Fibroblast of lung (primary cell): Measurements from ENCODE around the gene ALOX12. TPM values are rescaled to one million over a fixed set of nuclear protein-coding genes. Genes with fewer than 3 reads are reported as not detected.
A peak's percentile ranks its signal among the peaks of the same experiment; 100 is the strongest.

Source experiments
- DNase-seq, 2 donors: peaks; one replicate each; pipeline versions ENCODE4 v3.0.0 to v3.0.0-alpha.2; 2010; ENCODE audit warnings: low read depth in 2 of 2
- H2AFZ ChIP-seq: 2 replicates; pipeline ENCODE4 v1.5.1; 2012; ENCODE audit warnings: low read length, control low read depth, inconsistent platforms
- H3K27ac ChIP-seq: 2 replicates; pipeline ENCODE4 v1.5.1; 2011; ENCODE audit warnings: low read length, control low read depth; ENCODE audit not compliant: insufficient read depth
- H3K27me3 ChIP-seq: 2 replicates; pipeline ENCODE4 v1.5.1; 2011; ENCODE audit warnings: mild to moderate bottlenecking, low read length; ENCODE audit not compliant: control insufficient read depth, insufficient read depth
- H3K36me3 ChIP-seq: 2 replicates; pipeline ENCODE4 v1.5.1; 2011; ENCODE audit warnings: low read length; ENCODE audit not compliant: control insufficient read depth, insufficient read depth
- H3K4me1 ChIP-seq: 2 replicates; pipeline ENCODE4 v1.5.1; 2011; ENCODE audit warnings: low read length; ENCODE audit not compliant: control insufficient read depth, insufficient read depth; ENCODE audit errors: extremely low read depth
- H3K4me2 ChIP-seq: 2 replicates; pipeline ENCODE4 v1.5.1; 2011; ENCODE audit warnings: low read length, control low read depth; ENCODE audit not compliant: insufficient read depth; ENCODE audit errors: extremely low read depth
- H3K4me3 ChIP-seq, 4 experiments: fragments of 200-600 bp in 1 of 4; sonication (generic) in 1 of 4; replicated peaks in 1 of 4; 2 replicates each; pipeline ENCODE4 v1.5.1; 2011 to 2016; ENCODE audit warnings: low read length in 4 of 4, low read depth in 3 of 4, mild to moderate bottlenecking in 3 of 4, control low read depth in 2 of 4, inconsistent platforms in 1 of 4, mixed read lengths in 1 of 4; ENCODE audit not compliant: insufficient read depth in 1 of 4; ENCODE audit errors: control extremely low read depth in 1 of 4
- H3K79me2 ChIP-seq: 2 replicates; pipeline ENCODE4 v1.5.1; 2012; ENCODE audit warnings: mild to moderate bottlenecking, low read length, inconsistent platforms; ENCODE audit not compliant: control insufficient read depth, insufficient read depth
- H3K9ac ChIP-seq: 2 replicates; pipeline ENCODE4 v1.5.1; 2011; ENCODE audit warnings: mild to moderate bottlenecking, low read length, control low read depth; ENCODE audit not compliant: insufficient read depth
- H3K9me3 ChIP-seq: 2 replicates; pipeline ENCODE4 v1.5.1; 2012; ENCODE audit warnings: low read depth, low read length; ENCODE audit not compliant: control insufficient read depth, insufficient read depth
- H4K20me1 ChIP-seq: 2 replicates; pipeline ENCODE4 v1.5.1; 2011; ENCODE audit warnings: low read length; ENCODE audit not compliant: control insufficient read depth, insufficient read depth; ENCODE audit errors: extremely low read depth
- EZH2 ChIP-seq: IDR thresholded peaks from 2 replicates; pipeline ENCODE4 v1.5.1; 2012; ENCODE audit warnings: low read length, control low read depth, mild to moderate bottlenecking; ENCODE audit errors: missing control alignments
- polyA plus RNA-seq, 2 donors: library from polyadenylated mRNA; depleted of rRNA in 1 of 2; stranded (reverse) in 1 of 2; unstranded in 1 of 2; fragments of >200 nt; gene quantifications; 2 replicates each; pipeline ENCODE4 v1.2.1, GENCODE V29; 2011 to 2012; ENCODE audit warnings: missing spikeins in 1 of 2
- total RNA-seq: library from RNA; depleted of rRNA; stranded (reverse); fragments of >200 nt; gene quantifications from 2 replicates; pipeline ENCODE4 v1.2.1, GENCODE V29; 2014
- TF ChIP-seq, protein P1 (sequence below), 2 donors: IDR thresholded peaks in 1 of 2; conservative IDR thresholded peaks in 1 of 2; 1 replicate in 1 of 2; 2 replicates in 1 of 2; pipeline ENCODE4 v1.5.1; 2011 to 2012; ENCODE audit warnings: low read length in 2 of 2, control low read depth in 1 of 2, inconsistent platforms in 1 of 2, low read depth in 1 of 2, mild to moderate bottlenecking in 1 of 2

Gene ALOX12
- total and polyA plus RNA-seq, 2 donors (not counting 1 experiment from before 2014, with no cell fraction given): 0.06 to 0.17 TPM

DNA sequence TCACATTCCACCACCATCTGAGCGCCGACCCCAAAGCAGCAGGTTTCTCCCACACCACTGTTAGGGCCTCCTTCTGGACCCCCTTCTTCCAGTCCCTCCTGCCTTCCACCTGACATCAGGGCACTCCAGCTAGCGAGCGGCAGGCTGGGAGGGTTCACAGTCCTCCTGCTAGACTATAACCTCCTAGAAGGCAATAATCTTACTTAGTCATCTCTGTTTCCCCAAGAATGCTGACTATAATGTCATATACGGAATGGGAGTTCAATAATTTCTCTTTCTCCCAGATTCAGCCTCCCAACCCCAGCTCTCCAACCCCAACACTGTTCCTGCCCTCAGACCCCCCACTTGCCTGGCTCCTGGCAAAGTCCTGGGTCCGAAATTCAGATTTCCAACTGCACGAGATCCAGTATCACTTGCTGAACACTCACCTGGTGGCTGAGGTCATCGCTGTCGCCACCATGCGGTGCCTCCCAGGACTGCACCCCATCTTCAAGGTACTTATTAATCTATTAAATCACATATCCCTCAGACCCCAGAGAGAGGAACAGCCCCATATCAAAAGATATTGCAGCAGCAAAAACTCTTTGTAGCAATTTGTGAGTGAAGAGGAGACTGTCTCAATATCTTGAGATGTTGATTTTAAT, 5.6 kb downstream of the ALOX12 start:
- Histone ChIP-seq H3K9me3 (no peaks in the 10 kb centered on the region), H4K20me1 (peaks cover 2% of the 10 kb centered on the region), H3K9ac (no peak overlapping the region), H3K36me3 (peaks cover 9% of the 10 kb centered on the region), H3K27ac (no peak overlapping the region), H3K27me3 (no peaks in the 10 kb centered on the region), H3K4me2 (no peak overlapping the region), H3K4me3 (no peak overlapping the region), H3K79me2 (no peaks in the 10 kb centered on the region), H2AFZ (no peak overlapping the region), H3K4me1 (no peaks in the 10 kb centered on the region)
- no peak for DNase-seq
- TF ChIP-seq, protein P1, sequence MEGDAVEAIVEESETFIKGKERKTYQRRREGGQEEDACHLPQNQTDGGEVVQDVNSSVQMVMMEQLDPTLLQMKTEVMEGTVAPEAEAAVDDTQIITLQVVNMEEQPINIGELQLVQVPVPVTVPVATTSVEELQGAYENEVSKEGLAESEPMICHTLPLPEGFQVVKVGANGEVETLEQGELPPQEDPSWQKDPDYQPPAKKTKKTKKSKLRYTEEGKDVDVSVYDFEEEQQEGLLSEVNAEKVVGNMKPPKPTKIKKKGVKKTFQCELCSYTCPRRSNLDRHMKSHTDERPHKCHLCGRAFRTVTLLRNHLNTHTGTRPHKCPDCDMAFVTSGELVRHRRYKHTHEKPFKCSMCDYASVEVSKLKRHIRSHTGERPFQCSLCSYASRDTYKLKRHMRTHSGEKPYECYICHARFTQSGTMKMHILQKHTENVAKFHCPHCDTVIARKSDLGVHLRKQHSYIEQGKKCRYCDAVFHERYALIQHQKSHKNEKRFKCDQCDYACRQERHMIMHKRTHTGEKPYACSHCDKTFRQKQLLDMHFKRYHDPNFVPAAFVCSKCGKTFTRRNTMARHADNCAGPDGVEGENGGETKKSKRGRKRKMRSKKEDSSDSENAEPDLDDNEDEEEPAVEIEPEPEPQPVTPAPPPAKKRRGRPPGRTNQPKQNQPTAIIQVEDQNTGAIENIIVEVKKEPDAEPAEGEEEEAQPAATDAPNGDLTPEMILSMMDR (conservative IDR thresholded peaks at IDR 0.05 in 1 of 2, IDR thresholded peaks at IDR 0.05 in 1 of 2; ENCODE audit: low read depth in 1 of 2, low read length in 2 of 2): peak; percentile 55 to 70
- no peak for TF ChIP-seq EZH2

DNA sequence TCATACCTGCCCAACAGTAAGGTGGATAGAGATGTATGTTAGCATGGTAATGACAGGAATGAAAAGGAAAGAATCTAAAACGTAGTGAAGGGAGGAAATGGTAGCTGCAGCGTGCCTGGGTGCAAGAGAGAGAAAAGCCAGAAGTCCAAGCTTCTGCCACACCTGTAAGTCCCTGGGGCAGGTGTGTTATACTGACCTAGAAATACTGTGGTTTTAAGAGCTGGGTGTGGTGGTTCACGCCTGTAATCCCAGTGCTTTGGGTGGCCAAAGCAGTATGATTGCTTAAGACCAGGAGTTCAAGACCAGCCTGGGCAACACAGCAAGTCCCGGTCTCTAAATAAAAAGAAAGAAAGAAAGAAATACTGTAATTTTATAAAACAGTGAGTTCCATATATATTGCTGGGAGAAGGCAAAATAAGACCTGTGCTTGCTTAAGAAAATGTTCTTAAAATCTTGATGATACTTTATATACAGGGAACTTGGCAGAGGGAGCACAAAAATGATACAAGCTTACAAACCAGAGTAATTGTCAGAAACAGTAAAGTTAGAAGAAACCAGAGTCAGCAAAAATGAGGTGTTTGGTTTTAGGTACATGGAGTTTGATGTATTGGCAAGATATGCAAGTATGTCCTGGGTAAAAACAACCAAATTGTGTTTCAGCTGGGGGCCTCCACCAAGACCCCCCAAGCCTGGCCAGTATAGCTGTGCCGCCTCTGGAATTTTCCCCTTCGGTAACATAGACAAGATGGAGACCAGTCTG, 6.6 kb downstream of the ALOX12 start:
- Histone ChIP-seq H3K9ac (no peak overlapping the region), H3K4me2 (no peak overlapping the region), H3K9me3 (no peaks in the 10 kb centered on the region), H3K4me1 (no peaks in the 10 kb centered on the region), H3K27ac (no peak overlapping the region), H3K79me2 (peaks cover 2% of the 10 kb centered on the region), H3K36me3 (peaks cover 6% of the 10 kb centered on the region), H3K4me3 (no peak overlapping the region), H3K27me3 (no peaks in the 10 kb centered on the region), H4K20me1 (peaks cover 2% of the 10 kb centered on the region), H2AFZ (no peak overlapping the region)
- no peak for TF ChIP-seq EZH2
- TF ChIP-seq, protein P1 (conservative IDR thresholded peaks at IDR 0.05 in 1 of 2, IDR thresholded peaks at IDR 0.05 in 1 of 2; ENCODE audit: low read depth in 1 of 2, low read length in 2 of 2): no peak
- DNase-seq: no peak

DNA sequence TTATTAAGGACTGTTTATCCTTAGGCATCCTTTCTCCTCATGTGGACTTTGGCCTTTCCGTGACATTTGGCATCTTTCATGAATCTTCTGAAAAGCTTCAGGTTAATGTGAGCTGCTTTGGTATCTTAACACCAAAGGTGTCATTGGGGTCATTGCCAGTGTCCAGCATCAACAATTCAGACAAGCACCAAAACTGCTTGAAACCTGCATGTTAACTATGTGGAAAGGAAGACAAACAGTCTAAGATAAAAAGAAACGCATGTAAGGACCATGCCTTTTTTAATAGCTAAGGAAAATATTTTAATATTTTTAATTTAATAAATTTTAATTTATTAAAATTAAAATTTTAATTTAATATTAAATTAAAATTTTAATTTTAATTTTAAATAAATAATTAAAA, 7.9 kb downstream of the ALOX12 start:
- Histone ChIP-seq H4K20me1 (no peaks in the 10 kb centered on the region), H3K9ac (no peak overlapping the region), H3K4me2 (no peak overlapping the region), H3K79me2 (peaks cover 2% of the 10 kb centered on the region), H3K27me3 (no peaks in the 10 kb centered on the region), H3K36me3 (peaks cover 6% of the 10 kb centered on the region), H2AFZ (no peak overlapping the region), H3K4me3 (no peak overlapping the region), H3K27ac (no peak overlapping the region), H3K4me1 (no peaks in the 10 kb centered on the region), H3K9me3 (no peaks in the 10 kb centered on the region)
- no peak for TF ChIP-seq EZH2
- TF ChIP-seq, protein P1 (conservative IDR thresholded peaks at IDR 0.05 in 1 of 2, IDR thresholded peaks at IDR 0.05 in 1 of 2; ENCODE audit: low read depth in 1 of 2, low read length in 2 of 2): no peak
- no peak for DNase-seq
